KMS-11 (cell line): ENCODE data around the gene MCTP1.

ENCODE experiments used
- H2AFZ ChIP-seq: fragments of 200-600 bp; sonication (generic); 2 replicates; pipeline ENCODE4 v1.6.1; 2016; ENCODE audit warnings: antibody characterized with exemption, mixed run types, low read depth
- H3K27ac ChIP-seq: fragments of 200-600 bp; sonication (generic); 2 replicates; pipeline ENCODE4 v1.6.1; 2016; ENCODE audit warnings: mild to moderate bottlenecking, mixed run types
- H3K27me3 ChIP-seq: fragments of 200-600 bp; sonication (generic); 2 replicates; pipeline ENCODE4 v1.6.1; 2017; ENCODE audit warnings: mild to moderate bottlenecking, low read depth, mixed run types, moderate library complexity; ENCODE audit not compliant: insufficient read depth
- H3K36me3 ChIP-seq: fragments of 200-600 bp; sonication (generic); 2 replicates; pipeline ENCODE4 v1.6.1; 2017; ENCODE audit warnings: mild to moderate bottlenecking, mixed run types; ENCODE audit not compliant: insufficient read depth
- H3K4me1 ChIP-seq: fragments of 200-600 bp; sonication (generic); 2 replicates; pipeline ENCODE4 v1.6.1; 2016; ENCODE audit warnings: mild to moderate bottlenecking, low read depth, mixed run types; ENCODE audit not compliant: poor library complexity, severe bottlenecking
- H3K4me2 ChIP-seq: fragments of 200-600 bp; sonication (generic); 2 replicates; pipeline ENCODE4 v1.7.0; 2016; ENCODE audit warnings: mild to moderate bottlenecking, mixed run types
- H3K4me3 ChIP-seq: fragments of 200-600 bp; sonication (generic); IDR thresholded peaks from 2 replicates; pipeline ENCODE4 v1.6.1; 2017; ENCODE audit warnings: low read depth, low read length, mixed read lengths; ENCODE audit not compliant: insufficient read depth
- H3K79me2 ChIP-seq: fragments of 200-600 bp; sonication (generic); 2 replicates; pipeline ENCODE4 v1.6.1; 2016; ENCODE audit warnings: low read depth, mixed run types; ENCODE audit not compliant: insufficient read depth
- H3K9ac ChIP-seq: fragments of 200-600 bp; sonication (generic); 2 replicates; pipeline ENCODE4 v1.6.1; 2016; ENCODE audit warnings: mild to moderate bottlenecking, mixed run types
- H4K20me1 ChIP-seq: fragments of 200-600 bp; sonication (generic); 2 replicates; pipeline ENCODE4 v1.6.1; 2016; ENCODE audit warnings: mild to moderate bottlenecking, mixed run types; ENCODE audit not compliant: insufficient read depth
- TF ChIP-seq, protein P1 (sequence below): fragments of 200-600 bp; sonication (generic); conservative IDR thresholded peaks from 2 replicates; pipeline ENCODE4 v1.6.1; 2017; ENCODE audit warnings: low read depth, mild to moderate bottlenecking, antibody characterized with exemption, low read length, moderate library complexity, mixed read lengths

The MCTP1 gene

DNA sequence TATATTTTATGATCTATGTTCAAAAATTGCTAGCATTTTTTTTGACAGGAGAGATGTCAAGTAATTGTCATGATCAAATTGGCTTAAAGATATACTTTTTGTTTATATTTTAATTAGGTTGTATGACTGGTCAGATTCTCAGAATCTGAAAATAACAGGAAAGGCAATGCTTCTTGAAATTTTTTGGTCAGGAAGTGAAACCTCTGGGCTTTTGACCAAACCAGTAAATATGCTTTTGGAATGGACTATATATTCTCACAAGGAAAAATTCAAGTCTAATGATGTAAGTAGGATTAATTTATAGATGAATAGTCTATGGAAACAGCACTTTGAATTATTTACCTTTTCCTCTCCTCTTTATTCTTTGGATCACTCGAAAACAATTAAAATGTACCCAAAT, 614.2 kb downstream of the MCTP1 start:
- Histone ChIP-seq H3K27ac (no peak overlapping the region), H4K20me1 (no peaks in the 10 kb centered on the region), H2AFZ (no peak overlapping the region), H3K36me3 (no peaks in the 10 kb centered on the region), H3K4me1 (peaks cover 9% of the 10 kb centered on the region), H3K4me3 (no peak overlapping the region), H3K9ac (no peak overlapping the region), H3K79me2 (no peaks in the 10 kb centered on the region), H3K27me3 (no peaks in the 10 kb centered on the region), H3K4me2 (no peak overlapping the region)
- TF ChIP-seq, protein P1, sequence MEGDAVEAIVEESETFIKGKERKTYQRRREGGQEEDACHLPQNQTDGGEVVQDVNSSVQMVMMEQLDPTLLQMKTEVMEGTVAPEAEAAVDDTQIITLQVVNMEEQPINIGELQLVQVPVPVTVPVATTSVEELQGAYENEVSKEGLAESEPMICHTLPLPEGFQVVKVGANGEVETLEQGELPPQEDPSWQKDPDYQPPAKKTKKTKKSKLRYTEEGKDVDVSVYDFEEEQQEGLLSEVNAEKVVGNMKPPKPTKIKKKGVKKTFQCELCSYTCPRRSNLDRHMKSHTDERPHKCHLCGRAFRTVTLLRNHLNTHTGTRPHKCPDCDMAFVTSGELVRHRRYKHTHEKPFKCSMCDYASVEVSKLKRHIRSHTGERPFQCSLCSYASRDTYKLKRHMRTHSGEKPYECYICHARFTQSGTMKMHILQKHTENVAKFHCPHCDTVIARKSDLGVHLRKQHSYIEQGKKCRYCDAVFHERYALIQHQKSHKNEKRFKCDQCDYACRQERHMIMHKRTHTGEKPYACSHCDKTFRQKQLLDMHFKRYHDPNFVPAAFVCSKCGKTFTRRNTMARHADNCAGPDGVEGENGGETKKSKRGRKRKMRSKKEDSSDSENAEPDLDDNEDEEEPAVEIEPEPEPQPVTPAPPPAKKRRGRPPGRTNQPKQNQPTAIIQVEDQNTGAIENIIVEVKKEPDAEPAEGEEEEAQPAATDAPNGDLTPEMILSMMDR = no peak

DNA sequence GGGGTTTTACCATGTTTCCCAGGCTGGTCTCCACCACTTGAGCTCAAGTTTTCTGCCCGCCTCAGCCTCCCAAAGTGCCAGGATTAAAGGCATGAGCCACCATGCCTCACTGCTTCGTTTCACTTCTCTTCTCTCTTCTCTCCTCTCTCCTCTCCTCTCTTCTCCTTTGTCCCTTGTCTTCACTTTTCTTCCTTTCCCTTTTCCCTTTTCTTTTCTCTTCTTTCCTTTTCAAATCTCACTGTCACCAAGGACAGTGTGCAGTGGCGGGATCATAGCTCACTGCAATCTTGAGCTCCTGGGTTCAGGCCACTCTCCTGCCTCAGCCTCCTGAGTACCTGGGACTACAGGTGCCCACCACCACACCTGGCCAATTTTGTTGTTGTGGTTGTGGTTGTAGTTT, 617.0 kb downstream of the MCTP1 start:
- H3K4me1 ChIP-seq = peaks cover 9% of the 10 kb centered on the region
- no peak overlapping the region for H3K4me2 ChIP-seq
- TF ChIP-seq, protein P1 = no peak
- no peaks in the 10 kb centered on the region for H3K27me3 ChIP-seq
- no peaks in the 10 kb centered on the region for H3K36me3 ChIP-seq
- no peak overlapping the region for H3K9ac ChIP-seq
- no peaks in the 10 kb centered on the region for H4K20me1 ChIP-seq
- H2AFZ ChIP-seq = no peak overlapping the region
- H3K4me3 ChIP-seq = no peak overlapping the region
- no peak overlapping the region for H3K27ac ChIP-seq
- no peaks in the 10 kb centered on the region for H3K79me2 ChIP-seq

DNA sequence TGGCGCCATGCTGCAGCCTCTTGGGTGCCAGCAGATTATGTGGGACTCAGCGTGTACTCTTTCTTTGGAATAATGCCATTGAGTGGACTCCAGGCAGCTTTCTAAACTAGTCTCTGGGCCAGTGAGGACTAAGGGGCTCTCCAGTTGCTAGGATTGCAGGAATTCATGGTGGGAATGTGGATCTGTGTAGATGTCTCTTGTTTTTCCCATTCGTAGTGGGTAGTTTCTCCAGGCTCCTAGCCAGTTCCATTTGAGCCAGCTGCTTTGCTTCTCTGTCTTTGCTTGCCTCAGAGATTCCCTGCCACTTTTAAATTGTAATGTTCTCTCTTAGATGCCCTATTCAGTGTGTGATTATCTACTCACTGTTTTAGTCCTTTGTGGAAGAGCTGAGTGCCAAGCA, 623.8 kb downstream of the MCTP1 start:
- H3K9ac ChIP-seq = no peak overlapping the region
- no peaks in the 10 kb centered on the region for H4K20me1 ChIP-seq
- H3K79me2 ChIP-seq = peaks cover 6% of the 10 kb centered on the region; the same call in 1 of the 2 replicates
- H2AFZ ChIP-seq = no peak overlapping the region
- H3K4me3 ChIP-seq = no peak overlapping the region
- H3K4me1 ChIP-seq = no peaks in the 10 kb centered on the region
- no peak overlapping the region for H3K4me2 ChIP-seq
- TF ChIP-seq, protein P1 = no peak
- H3K36me3 ChIP-seq = 0 out of 2 replicates have a peak, but pooled peaks cover 5% of the 10 kb centered on the region
- H3K27ac ChIP-seq = no peak overlapping the region
- no peaks in the 10 kb centered on the region for H3K27me3 ChIP-seq

DNA sequence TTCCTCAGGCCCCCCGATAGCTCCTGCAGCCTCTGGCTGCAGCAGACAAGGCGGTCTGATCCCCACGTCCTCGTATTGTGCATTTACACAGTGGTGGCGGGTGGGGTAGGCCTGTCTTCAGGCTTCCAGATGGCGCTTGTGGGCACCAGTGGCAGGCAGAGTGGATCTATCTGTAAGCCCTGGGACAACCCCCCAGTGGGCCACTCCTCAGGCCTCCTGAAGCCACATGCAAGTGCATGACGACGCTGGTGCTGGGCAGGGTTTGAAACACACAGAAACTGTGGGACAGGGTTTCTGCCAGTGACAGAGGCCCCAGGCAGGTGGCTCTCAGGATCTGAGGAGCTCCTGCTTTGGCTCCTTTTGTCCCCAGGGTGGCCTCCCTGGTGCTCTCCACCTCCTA, 624.4 kb downstream of the MCTP1 start:
- 0 out of 2 replicates have a peak, but pooled peaks cover 5% of the 10 kb centered on the region for H3K36me3 ChIP-seq
- H2AFZ ChIP-seq = no peak overlapping the region
- no peaks in the 10 kb centered on the region for H3K27me3 ChIP-seq
- no peaks in the 10 kb centered on the region for H4K20me1 ChIP-seq
- H3K27ac ChIP-seq = no peak overlapping the region
- H3K4me1 ChIP-seq = no peaks in the 10 kb centered on the region
- no peak overlapping the region for H3K4me2 ChIP-seq
- peaks cover 6% of the 10 kb centered on the region; the same call in 1 of the 2 replicates for H3K79me2 ChIP-seq
- no peak overlapping the region for H3K9ac ChIP-seq
- TF ChIP-seq, protein P1 = no peak
- H3K4me3 ChIP-seq = no peak overlapping the region

DNA sequence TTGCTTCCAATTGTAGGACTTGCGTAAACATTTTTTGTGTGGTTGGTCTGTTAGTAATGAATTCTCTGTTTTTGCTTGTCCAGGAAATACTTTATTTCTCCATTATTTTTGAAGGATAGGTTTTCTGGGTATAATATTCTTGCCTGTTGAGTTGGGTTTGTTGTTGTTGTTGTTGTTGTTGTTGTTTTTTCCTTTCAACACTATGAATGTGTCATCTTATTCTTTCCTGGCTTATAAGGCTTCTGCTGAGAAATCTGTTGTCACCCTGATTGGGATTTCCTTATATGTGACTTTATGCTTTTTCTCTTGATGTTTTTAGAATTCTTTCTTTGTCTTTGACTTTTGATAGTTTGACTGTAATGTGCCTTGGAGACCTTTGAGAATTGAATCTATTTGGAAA, 626.6 kb downstream of the MCTP1 start:
- H4K20me1 ChIP-seq = no peaks in the 10 kb centered on the region
- H3K4me3 ChIP-seq = no peak overlapping the region
- no peaks in the 10 kb centered on the region for H3K4me1 ChIP-seq
- no peak overlapping the region for H3K9ac ChIP-seq
- H3K27me3 ChIP-seq = no peaks in the 10 kb centered on the region
- 0 out of 2 replicates have a peak, but pooled peaks cover 5% of the 10 kb centered on the region for H3K36me3 ChIP-seq
- peaks cover 6% of the 10 kb centered on the region; the same call in 1 of the 2 replicates for H3K79me2 ChIP-seq
- TF ChIP-seq, protein P1 = no peak
- no peak overlapping the region for H2AFZ ChIP-seq
- H3K4me2 ChIP-seq = no peak overlapping the region
- no peak overlapping the region for H3K27ac ChIP-seq
